ENCODE data around the gene SIN3A. TPM values are rescaled to one million over a fixed set of nuclear protein-coding genes. Genes with fewer than 3 reads are reported as not detected.

The SIN3A gene
- total and polyA plus RNA-seq, 2 experiments from 2014 or later, result 13.9 to 27.7 TPM

- Histone ChIP-seq H3K4me2 (ENCODE audit: unreplicated experiment) (no peak overlapping the region), H3K9me3 (ENCODE audit: low read depth) (no peaks in the 10 kb centered on the region), H3K9me2 (ENCODE audit: insufficient read depth) (no peaks in the 10 kb centered on the region), H4K20me1 (ENCODE audit: insufficient read depth) (no peaks in the 10 kb centered on the region), H3K36me3 (ENCODE audit: low read depth) (no peaks in the 10 kb centered on the region), H3K79me2 (ENCODE audit: insufficient read depth) (no peaks in the 10 kb centered on the region), H2AFZ (no peak overlapping the region), H3K27ac (no peak overlapping the region), H3K27me3 (replicated peaks; ENCODE audit: insufficient read depth) (no peaks in the 10 kb centered on the region), H3F3A (ENCODE audit: insufficient read depth) (no peaks in the 10 kb centered on the region), H3K9ac (no peak overlapping the region), H3K4me3 (no peak overlapping the region), H3K4me1 (ENCODE audit: insufficient read depth) (no peaks in the 10 kb centered on the region)
- WGBS, 2 experiments (ENCODE audit: low coverage in 1 of 2, low lambda C conversion rate in 2 of 2, missing lambda C conversion rate in 2 of 2), result 88% methylated on average over 10 of the region's 10 CpGs
- TF ChIP-seq EZH2phosphoT487 (IDR thresholded peaks at IDR 0.05; ENCODE audit: insufficient read depth, low read depth), result no peak
- TF ChIP-seq EZH2 (IDR thresholded peaks at IDR 0.05; ENCODE audit: insufficient read depth, poor library complexity, severe bottlenecking), result no peak
- DNase-seq, result no peak
- in situ Hi-C loops (cut with MboI), result no loop called here
Observed at GRCh38 chr15:75361361-75361988, 90.0 kb downstream of the SIN3A start.

- TF ChIP-seq EZH2 (IDR thresholded peaks at IDR 0.05; ENCODE audit: insufficient read depth, poor library complexity, severe bottlenecking) (no peak), EZH2phosphoT487 (IDR thresholded peaks at IDR 0.05; ENCODE audit: insufficient read depth, low read depth) (no peak)
- no peaks in the 10 kb centered on the region for H3K9me2 ChIP-seq (ENCODE audit: insufficient read depth)
- no peak for DNase-seq
- 93 to 94% methylated on average over 4 to 7 of the region's 7 CpGs for WGBS, 2 experiments (ENCODE audit: low coverage in 1 of 2, low lambda C conversion rate in 2 of 2, missing lambda C conversion rate in 2 of 2)
- H2AFZ ChIP-seq, result no peak overlapping the region
- no peaks in the 10 kb centered on the region for H3K9me3 ChIP-seq (ENCODE audit: low read depth)
- H3K9ac ChIP-seq, result no peak overlapping the region
- no peak overlapping the region for H3K4me2 ChIP-seq (ENCODE audit: unreplicated experiment)
- no peaks in the 10 kb centered on the region for H3K36me3 ChIP-seq (ENCODE audit: low read depth)
- no peaks in the 10 kb centered on the region for H3K27me3 ChIP-seq (replicated peaks; ENCODE audit: insufficient read depth)
- no peak overlapping the region for H3K4me3 ChIP-seq
- no peaks in the 10 kb centered on the region for H3K4me1 ChIP-seq (ENCODE audit: insufficient read depth)
- H3K79me2 ChIP-seq (ENCODE audit: insufficient read depth), result no peaks in the 10 kb centered on the region
- H3F3A ChIP-seq (ENCODE audit: insufficient read depth), result no peaks in the 10 kb centered on the region
- in situ Hi-C loops (cut with MboI), result no loop called here
- H4K20me1 ChIP-seq (ENCODE audit: insufficient read depth), result no peaks in the 10 kb centered on the region
- H3K27ac ChIP-seq, result no peak overlapping the region
Observed at GRCh38 chr15:75360856-75361255, 90.6 kb downstream of the SIN3A start.

GRCh38 chr15:75360391-75360790 is 91.1 kb downstream of the SIN3A start:
- TF ChIP-seq EZH2 (IDR thresholded peaks at IDR 0.05; ENCODE audit: insufficient read depth, poor library complexity, severe bottlenecking), result no peak
- TF ChIP-seq EZH2phosphoT487 (IDR thresholded peaks at IDR 0.05; ENCODE audit: insufficient read depth, low read depth), result no peak
- H3K9me3 ChIP-seq (ENCODE audit: low read depth), result no peaks in the 10 kb centered on the region
- H3K9ac ChIP-seq, result no peak overlapping the region
- no peaks in the 10 kb centered on the region for H3F3A ChIP-seq (ENCODE audit: insufficient read depth)
- no peaks in the 10 kb centered on the region for H3K4me1 ChIP-seq (ENCODE audit: insufficient read depth)
- no peak overlapping the region for H3K4me3 ChIP-seq
- no peak overlapping the region for H3K27ac ChIP-seq
- WGBS, 2 experiments (ENCODE audit: low coverage in 1 of 2, low lambda C conversion rate in 2 of 2, missing lambda C conversion rate in 2 of 2), result 18 to 50% methylated on average over 1 of the region's 1 CpG
- no peaks in the 10 kb centered on the region for H3K9me2 ChIP-seq (ENCODE audit: insufficient read depth)
- H3K79me2 ChIP-seq (ENCODE audit: insufficient read depth), result no peaks in the 10 kb centered on the region
- H4K20me1 ChIP-seq (ENCODE audit: insufficient read depth), result no peaks in the 10 kb centered on the region
- in situ Hi-C loops (cut with MboI), result no loop called here
- DNase-seq, result no peak
- no peaks in the 10 kb centered on the region for H3K27me3 ChIP-seq (replicated peaks; ENCODE audit: insufficient read depth)
- no peak overlapping the region for H3K4me2 ChIP-seq (ENCODE audit: unreplicated experiment)
- H2AFZ ChIP-seq, result no peak overlapping the region
- H3K36me3 ChIP-seq (ENCODE audit: low read depth), result no peaks in the 10 kb centered on the region

- Histone ChIP-seq H3K4me1 (ENCODE audit: insufficient read depth) (no peaks in the 10 kb centered on the region), H4K20me1 (ENCODE audit: insufficient read depth) (no peaks in the 10 kb centered on the region), H3K4me2 (ENCODE audit: unreplicated experiment) (no peak overlapping the region), H3K27me3 (replicated peaks; ENCODE audit: insufficient read depth) (no peaks in the 10 kb centered on the region), H3K27ac (no peak overlapping the region), H3K9ac (no peak overlapping the region), H2AFZ (no peak overlapping the region), H3F3A (ENCODE audit: insufficient read depth) (no peaks in the 10 kb centered on the region), H3K4me3 (no peak overlapping the region), H3K9me3 (ENCODE audit: low read depth) (no peaks in the 10 kb centered on the region), H3K79me2 (ENCODE audit: insufficient read depth) (no peaks in the 10 kb centered on the region), H3K36me3 (ENCODE audit: low read depth) (no peaks in the 10 kb centered on the region), H3K9me2 (ENCODE audit: insufficient read depth) (no peaks in the 10 kb centered on the region)
- WGBS, 2 experiments (ENCODE audit: low coverage in 1 of 2, low lambda C conversion rate in 2 of 2, missing lambda C conversion rate in 2 of 2), result 89 to 91% methylated on average over 15 of the region's 15 CpGs
- in situ Hi-C loops (cut with MboI), result no loop called here
- no peak for DNase-seq
- TF ChIP-seq EZH2phosphoT487 (IDR thresholded peaks at IDR 0.05; ENCODE audit: insufficient read depth, low read depth), result no peak
- no peak for TF ChIP-seq EZH2 (IDR thresholded peaks at IDR 0.05; ENCODE audit: insufficient read depth, poor library complexity, severe bottlenecking)
Observed at GRCh38 chr15:75359537-75360250, 91.8 kb downstream of the SIN3A start.

Measured in GM23248 (cell line).